NCI-H446 treated with DMSO at 0.1 percent for 48 hours (cell line): ENCODE measurements around the gene ERBB4.
"Not testable (repeated sequence)": the region's sequence is repeated elsewhere in the genome, so short reads cannot be mapped to it uniquely, and the experiment has no call there.

Source experiments
- DNase-seq: peaks from one replicate; lab custom pipeline; 2025; lab: John Stamatoyannopoulos, UW

The ERBB4 gene

GRCh38 chr2:212299943-212300342, 238.7 kb downstream of the ERBB4 start:
- DNase-seq, result peak; percentile 44

GRCh38 chr2:212299333-212299732, 239.3 kb downstream of the ERBB4 start:
- DNase-seq, result no peak

GRCh38 chr2:212295571-212295970, 243.0 kb downstream of the ERBB4 start:
- DNase-seq, result no peak

- peak; percentile 99 for DNase-seq
These were observed 243.8 kb downstream of the ERBB4 start for GRCh38 chr2:212294816-212295215.

- no peak for DNase-seq
These were observed 249.3 kb downstream of the ERBB4 start for GRCh38 chr2:212289301-212289700.

- no peak for DNase-seq
These were observed 250.3 kb downstream of the ERBB4 start for GRCh38 chr2:212288308-212288707.

- DNase-seq, result no peak
These were observed 254.4 kb downstream of the ERBB4 start for GRCh38 chr2:212284166-212284565.

- DNase-seq, result peak; percentile 95
These were observed 255.8 kb downstream of the ERBB4 start for GRCh38 chr2:212282671-212283261.

- DNase-seq, result no peak
These were observed 261.8 kb downstream of the ERBB4 start for GRCh38 chr2:212276813-212277212.

GRCh38 chr2:212274215-212274614, 264.4 kb downstream of the ERBB4 start:
- no peak for DNase-seq

GRCh38 chr2:212271583-212271982, 267.0 kb downstream of the ERBB4 start:
- DNase-seq, result no peak

- DNase-seq, result no peak
These were observed 269.6 kb downstream of the ERBB4 start for GRCh38 chr2:212269005-212269404.

- no peak for DNase-seq
These were observed 272.3 kb downstream of the ERBB4 start for GRCh38 chr2:212266297-212266696.

- DNase-seq, result no peak
These were observed 272.8 kb downstream of the ERBB4 start for GRCh38 chr2:212265777-212266176.

GRCh38 chr2:212264187-212264586, 274.4 kb downstream of the ERBB4 start:
- peak; percentile 89 for DNase-seq

- DNase-seq, result no peak
These were observed 279.4 kb downstream of the ERBB4 start for GRCh38 chr2:212259226-212259625.

GRCh38 chr2:212254339-212254738, 284.3 kb downstream of the ERBB4 start:
- DNase-seq, result no peak

- no peak for DNase-seq
These were observed 289.2 kb downstream of the ERBB4 start for GRCh38 chr2:212249451-212249850.

- no peak for DNase-seq
These were observed 292.7 kb downstream of the ERBB4 start for GRCh38 chr2:212245880-212246279.

- DNase-seq, result peak; percentile 83
These were observed 295.9 kb downstream of the ERBB4 start for GRCh38 chr2:212242724-212243123.

- not testable (repeated sequence) for DNase-seq
These were observed 300.4 kb downstream of the ERBB4 start for GRCh38 chr2:212238152-212238551.

- DNase-seq, result no peak
These were observed 301.1 kb downstream of the ERBB4 start for GRCh38 chr2:212237350-212238095.

GRCh38 chr2:212228743-212229171, 309.8 kb downstream of the ERBB4 start:
- DNase-seq, result peak; percentile 77

GRCh38 chr2:212227755-212228154, 310.8 kb downstream of the ERBB4 start:
- DNase-seq, result peak; percentile 86
